HPDE6-E6E7 (cell line): ENCODE data around the gene LZTS2.
A peak's percentile ranks its signal among the peaks of the same experiment; 100 is the strongest.

Experiments used
- DNase-seq: peaks from one replicate; pipeline ENCODE4 v3.0.0; 2011; ENCODE audit warnings: missing footprints; ENCODE audit errors: extremely low spot score

The LZTS2 gene

DNA sequence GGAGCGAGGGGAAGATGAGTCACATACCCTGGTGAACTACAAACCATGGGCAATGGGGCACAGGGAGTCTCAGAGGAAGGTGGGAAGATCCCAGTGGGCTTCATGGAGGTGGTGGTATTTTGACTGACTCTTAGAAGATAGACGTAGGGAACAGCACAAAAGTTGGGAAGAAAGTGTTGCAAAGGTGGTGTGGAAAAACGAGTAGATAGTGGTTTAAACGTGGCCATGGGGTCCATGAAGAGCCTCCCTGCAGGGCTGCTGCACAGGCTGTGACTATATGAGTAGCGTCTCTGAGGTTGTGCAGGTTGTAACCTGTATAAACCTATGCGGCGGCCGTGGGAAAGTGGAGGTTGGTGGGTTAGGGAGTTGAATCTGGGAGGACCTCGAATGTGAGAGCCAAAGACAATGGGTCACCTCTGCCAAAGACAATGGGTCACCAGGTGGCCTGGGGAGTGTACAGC lies 13.8 kb downstream of the LZTS2 start:
- DNase-seq, result peak; percentile 33

DNA sequence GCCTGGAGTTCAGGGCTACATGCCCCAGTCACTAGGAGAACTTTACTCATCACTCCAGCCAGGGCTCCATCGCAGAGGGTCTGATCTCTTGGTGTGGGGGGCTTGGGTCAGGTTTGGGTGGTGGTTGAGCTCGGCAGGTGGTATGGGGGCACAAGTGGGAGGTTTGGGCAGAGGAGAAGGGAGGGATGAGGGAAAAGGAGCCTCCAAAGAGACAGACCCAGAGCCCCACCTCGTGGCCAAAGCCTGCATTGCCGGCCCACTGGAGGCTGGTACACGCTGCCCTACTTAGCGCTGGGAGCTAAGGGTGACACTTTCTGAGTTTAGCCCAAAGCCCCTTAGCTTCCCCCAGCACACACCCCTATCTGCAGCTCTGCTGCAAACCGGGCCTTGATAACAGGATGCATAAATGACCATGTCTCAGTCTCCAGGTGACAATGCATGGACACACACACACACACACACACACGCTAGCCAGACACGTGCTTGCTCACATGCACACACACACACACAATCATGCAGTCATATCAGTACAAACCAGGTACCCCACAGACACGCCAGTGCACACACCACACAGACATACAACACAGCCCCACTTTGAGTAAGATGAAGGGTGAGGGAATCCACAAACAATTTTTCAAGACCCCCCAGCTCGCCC lies 14.7 kb downstream of the LZTS2 start:
- peak; percentile 54 for DNase-seq

DNA sequence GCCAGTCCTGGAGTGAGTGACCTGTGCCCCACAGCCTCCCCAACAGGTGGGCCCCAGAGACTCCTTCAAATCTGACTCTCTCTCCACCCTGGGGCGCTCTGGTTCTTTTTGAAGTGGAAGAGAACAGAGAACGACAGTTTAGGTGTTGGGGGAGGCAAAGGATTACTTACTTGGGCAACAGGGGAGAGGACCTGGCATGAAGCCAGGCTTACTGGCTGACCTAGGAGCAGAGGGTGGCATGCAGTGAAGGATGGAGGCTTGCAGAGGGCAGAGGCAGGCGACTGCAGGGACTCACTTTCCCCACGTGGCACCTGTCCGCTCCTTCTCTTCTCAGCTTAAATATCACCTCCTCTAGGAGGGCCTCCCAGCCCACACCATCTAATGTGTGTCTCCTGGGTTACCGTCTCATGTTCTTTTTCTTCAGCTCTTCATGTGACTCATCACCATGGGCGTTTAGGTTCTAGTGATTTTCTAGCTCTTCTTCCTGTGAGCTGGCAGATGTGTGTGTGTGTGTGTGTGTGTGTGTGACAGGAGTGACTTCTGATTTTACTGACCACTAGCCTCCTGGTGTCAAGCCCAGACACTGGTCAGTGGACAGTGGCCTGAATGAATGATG lies 15.5 kb downstream of the LZTS2 start:
- peak; percentile 84 for DNase-seq

- DNase-seq, result no peak
These were observed 16.0 kb downstream of the LZTS2 start for GRCh38 chr10:101015582-101015973.

- DNase-seq, result no peak
These were observed 17.2 kb downstream of the LZTS2 start for GRCh38 chr10:101016814-101017213.

DNA sequence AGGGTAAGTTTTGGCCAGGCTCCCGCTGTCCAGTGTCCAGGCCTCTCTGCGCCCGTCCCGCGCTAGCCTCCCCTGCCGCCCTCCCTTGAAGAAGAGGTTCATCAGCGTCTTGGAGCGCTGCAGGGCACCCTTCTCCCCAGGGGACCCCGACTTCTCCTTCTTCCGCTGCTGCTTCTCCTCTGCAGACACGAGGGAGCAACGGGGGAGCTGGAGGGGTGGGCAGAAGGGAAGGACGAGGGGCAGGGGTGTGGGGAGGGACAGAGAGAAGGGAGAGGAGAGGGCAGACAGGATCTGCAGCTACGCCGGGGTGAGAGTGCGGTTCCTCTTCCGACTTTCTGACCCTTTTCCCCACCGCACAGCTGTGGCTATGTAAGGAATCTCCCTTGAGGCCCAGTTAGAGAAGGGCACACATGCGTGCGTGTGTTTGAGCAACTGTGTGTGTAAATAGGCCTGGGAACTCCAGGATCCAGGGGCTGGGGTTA lies 18.6 kb downstream of the LZTS2 start:
- DNase-seq, result no peak

- DNase-seq, result peak; percentile 80
These were observed 19.2 kb downstream of the LZTS2 start for GRCh38 chr10:101018600-101019439.

GRCh38 chr10:101019440-101019703 lies 19.8 kb downstream of the LZTS2 start:
- DNase-seq, result no peak

DNA sequence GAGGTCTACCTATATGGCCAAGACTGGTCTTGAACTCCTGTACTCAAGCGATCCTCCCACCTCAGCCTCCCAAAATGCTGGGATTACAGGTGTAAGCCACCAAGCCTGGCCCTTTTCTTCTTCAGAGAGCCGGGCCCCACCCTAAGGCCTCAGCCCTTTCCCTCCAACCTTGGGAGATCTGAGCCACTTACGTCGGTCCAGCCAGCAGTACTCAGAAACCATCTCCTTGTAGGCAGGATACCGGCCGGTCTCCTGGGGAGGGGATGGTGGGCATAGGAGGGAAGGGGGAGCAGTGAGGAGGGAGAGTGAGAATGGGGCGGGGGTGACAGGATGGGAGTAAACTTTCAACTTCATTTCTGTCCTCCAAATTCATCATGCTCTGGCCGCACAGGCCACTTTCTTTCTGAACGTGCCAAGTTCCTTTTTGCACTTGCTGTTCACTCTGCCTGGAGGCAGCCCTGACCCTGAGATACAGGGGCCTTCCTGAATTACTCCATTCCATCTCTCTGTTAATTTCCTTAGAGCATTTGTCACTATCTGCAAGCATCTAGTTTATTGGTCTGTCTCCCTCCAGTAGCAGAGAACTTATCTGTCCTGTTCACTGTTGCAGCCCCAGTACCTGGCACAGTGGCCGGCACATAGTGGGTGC lies 20.9 kb downstream of the LZTS2 start:
- no peak for DNase-seq

GRCh38 chr10:101021239-101021638 lies 21.6 kb downstream of the LZTS2 start:
- no peak for DNase-seq

GRCh38 chr10:101021692-101022251 lies 22.2 kb downstream of the LZTS2 start:
- no peak for DNase-seq

DNA sequence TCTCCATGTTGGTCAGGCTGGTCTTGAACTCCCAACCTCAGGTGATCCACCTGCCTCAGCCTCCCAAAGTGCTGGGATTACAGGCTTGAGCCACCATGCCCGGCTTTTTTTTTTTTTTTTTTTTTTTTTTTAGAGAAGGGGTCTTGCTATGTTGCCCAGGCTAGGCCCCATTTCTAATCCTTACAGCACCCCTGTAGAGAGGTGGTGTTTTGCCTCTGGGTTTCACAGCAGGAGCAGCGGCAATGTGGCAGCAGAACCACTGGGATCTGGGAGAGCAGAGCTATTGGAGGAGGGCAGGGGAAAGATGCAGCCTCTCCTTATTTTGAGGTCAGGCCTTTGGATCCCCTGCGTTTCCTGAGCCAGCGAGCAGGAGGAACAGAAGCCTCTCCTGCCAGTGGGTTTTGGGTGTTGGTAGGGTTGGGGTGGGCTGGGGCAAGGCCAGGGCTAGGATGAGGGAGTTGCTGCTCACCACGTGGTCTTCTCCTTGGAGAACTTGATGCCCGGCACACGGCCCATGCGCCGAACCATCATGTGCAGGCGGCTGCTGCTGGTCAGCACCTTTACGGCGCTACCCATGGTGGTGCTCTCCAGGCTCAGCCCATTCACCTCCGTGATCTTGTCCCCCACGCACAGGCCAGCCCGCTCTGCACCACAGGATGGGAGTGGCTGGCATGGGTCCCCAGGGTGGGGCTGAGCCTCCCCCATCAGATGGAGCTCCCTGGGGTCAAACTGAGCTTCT lies 23.5 kb downstream of the LZTS2 start:
- no peak for DNase-seq

DNA sequence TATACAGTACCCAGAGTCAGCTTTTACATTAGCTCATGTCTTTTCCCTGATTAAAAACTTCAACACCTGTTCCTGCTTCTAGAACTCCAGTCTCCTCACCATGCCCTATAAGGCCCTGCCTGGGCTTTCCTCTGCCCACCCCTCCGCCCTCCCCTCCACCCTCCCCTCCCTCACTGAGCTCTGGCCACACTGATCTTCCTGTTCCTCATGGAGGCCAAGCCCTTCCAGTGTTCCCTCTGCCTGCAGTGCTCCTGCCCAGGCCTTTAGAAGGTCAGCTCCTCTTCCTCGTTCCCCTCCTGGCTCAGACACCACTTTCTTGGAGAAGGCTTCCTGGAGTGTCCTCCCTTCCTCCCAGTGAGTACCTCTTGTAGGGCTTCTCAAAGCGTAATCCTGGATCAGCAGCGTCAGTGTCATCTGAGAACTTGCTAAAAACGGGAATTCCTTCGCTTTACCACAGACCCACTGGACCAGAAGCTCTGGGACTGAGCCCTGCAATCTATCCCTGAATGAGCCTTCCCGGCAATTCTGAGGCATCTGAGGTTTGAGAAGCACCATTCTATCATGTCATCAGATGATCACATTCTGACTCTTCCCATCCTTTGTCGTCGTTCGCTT lies 27.6 kb downstream of the LZTS2 start:
- DNase-seq, result no peak

- no peak for DNase-seq
These were observed 29.1 kb downstream of the LZTS2 start for GRCh38 chr10:101028446-101029337.

DNA sequence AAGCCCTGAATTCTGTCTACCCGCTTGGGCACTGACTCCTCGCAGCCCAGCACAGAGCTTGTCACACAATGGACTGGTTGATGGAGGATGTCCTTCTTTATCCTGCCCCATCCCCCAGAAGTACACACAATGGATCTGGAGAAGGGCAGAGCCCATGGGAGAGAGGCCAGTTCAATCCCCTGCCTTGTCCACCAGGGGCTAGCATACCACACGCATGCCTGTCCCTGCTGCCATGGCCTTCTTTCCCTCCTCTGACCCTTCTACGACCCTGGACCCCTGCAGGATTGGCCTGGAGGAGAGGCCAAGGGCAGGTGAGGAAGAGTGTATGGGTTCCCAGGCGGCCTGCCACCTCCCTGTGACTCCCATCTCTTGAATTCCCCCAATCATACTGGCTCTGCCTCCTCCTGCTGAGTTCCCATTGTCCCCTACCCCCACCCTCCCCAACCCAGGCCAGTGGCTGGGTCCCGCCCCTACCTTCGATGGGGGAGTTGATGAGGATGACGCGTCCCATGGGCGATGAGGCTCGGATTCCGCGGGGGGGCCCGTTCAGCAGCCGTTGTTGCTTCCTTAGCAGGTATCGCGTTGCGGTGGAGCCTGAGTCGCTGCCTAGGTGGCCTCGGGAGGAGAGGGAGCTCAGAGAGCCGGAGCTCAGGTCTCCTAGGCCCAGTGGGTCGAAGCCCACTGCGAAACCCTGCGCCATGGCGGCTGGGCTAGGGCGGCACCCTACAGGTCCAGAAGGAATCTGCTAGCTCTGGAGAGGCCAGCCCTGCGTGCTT lies 30.1 kb downstream of the LZTS2 start:
- DNase-seq, result no peak

DNA sequence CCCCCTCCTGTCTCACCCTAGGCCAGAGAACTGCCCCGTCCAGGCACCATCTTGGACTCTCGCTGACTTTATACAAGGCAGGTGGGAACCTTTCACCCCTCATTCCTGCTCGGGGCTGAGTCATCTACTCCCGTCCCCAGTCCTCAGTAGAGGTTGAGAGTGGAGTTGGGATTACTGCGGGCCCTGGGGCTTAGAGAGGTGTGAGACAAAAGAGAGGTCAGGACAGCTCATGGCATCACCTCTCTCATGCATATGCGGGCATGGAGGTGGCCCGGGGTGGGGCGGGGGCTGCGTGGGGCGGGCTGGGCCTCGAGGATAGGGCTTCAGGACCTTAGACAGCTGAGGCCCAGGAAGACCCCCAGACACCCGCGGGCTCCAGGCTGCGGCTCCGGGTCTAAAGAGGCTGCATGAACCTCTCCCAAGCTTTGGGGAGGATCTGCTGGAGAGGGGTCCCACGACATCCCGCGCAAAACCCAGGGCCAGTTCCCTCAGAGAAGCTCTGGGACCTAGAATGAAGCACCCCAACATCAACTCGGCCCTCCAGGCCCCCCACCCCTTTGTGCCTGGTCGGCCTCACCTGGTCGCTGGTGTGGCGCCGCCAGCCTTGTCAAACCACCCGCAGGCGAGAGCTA lies 31.0 kb downstream of the LZTS2 start:
- peak; percentile 42 for DNase-seq

- DNase-seq, result peak; percentile 98
These were observed 31.7 kb downstream of the LZTS2 start, which contains the start of the genes PDZD7 and SFXN3 for GRCh38 chr10:101031128-101031795. Gene PDZD7, minus strand, starts transcription at chr10:101031129. Its CDS starts 910 bp downstream, at chr10:101030219. Gene SFXN3, plus strand, starts transcription at chr10:101031234. Its CDS starts 3,461 bp downstream, at chr10:101034695.
